DND-41 (cell line): ENCODE data around the gene RADIL.

Source experiments
- CTCF ChIP-seq: IDR thresholded peaks from 2 replicates; pipeline ENCODE4 v1.5.1; 2012; ENCODE audit warnings: borderline replicate concordance, low read length, moderate library complexity, mild to moderate bottlenecking; ENCODE audit not compliant: poor library complexity, severe bottlenecking; ENCODE audit errors: extremely low read depth
- EZH2 ChIP-seq: IDR thresholded peaks from 3 replicates; pipeline ENCODE4 v1.6.1; 2012; ENCODE audit warnings: borderline replicate concordance, low read depth, mild to moderate bottlenecking, moderate library complexity, low read length, inconsistent platforms; ENCODE audit not compliant: severe bottlenecking

- TF ChIP-seq CTCF: no peak
- TF ChIP-seq EZH2: no peak
Observed at GRCh38 chr7:4895766-4896165, 12.2 kb upstream of the RADIL start.
